HG02973 (cell line): ENCODE results near the gene SUPT6H.
A peak's percentile ranks its signal among the peaks of the same experiment; 100 is the strongest.
"Not testable (repeated sequence)": the region's sequence is repeated elsewhere in the genome, so short reads cannot be mapped to it uniquely, and the experiment has no call there.

Source experiments
- ATAC-seq: cut with Tn5 transposase; IDR thresholded peaks from one replicate; pipeline ENCODE4 v1.9.1; 2021; ENCODE audit warnings: moderate library complexity; ENCODE audit not compliant: unreplicated experiment

SUPT6H gene

GRCh38 chr17:28734712-28735241 lies 72.8 kb downstream of the SUPT6H start:
- no peak for ATAC-seq

- no peak for ATAC-seq
These were observed 73.3 kb downstream of the SUPT6H start for GRCh38 chr17:28735242-28735722.

GRCh38 chr17:28735913-28736769 lies 74.1 kb downstream of the SUPT6H start:
- not testable (repeated sequence) for ATAC-seq

GRCh38 chr17:28737316-28737715 lies 75.3 kb downstream of the SUPT6H start:
- ATAC-seq: no peak

GRCh38 chr17:28737770-28738679 lies 76.0 kb downstream of the SUPT6H start:
- peak; percentile 41 for ATAC-seq

GRCh38 chr17:28738680-28739384 lies 76.8 kb downstream of the SUPT6H start:
- peak; percentile 27 for ATAC-seq

GRCh38 chr17:28740406-28741357 lies 78.7 kb downstream of the SUPT6H start:
- ATAC-seq: no peak

GRCh38 chr17:28741358-28742349 lies 79.6 kb downstream of the SUPT6H start:
- ATAC-seq: no peak

GRCh38 chr17:28743243-28744103 lies 81.5 kb downstream of the SUPT6H start, which contains the start of gene TRAF4:
Gene TRAF4, plus strand, starts transcription at chr17:28744011. Its CDS starts 102 bp downstream, at chr17:28744113.
- peak; percentile 60 for ATAC-seq

- peak; percentile 28 for ATAC-seq
These were observed 82.3 kb downstream of the SUPT6H start for GRCh38 chr17:28744104-28744971.

- ATAC-seq: no peak
These were observed 83.2 kb downstream of the SUPT6H start for GRCh38 chr17:28744972-28745785.

GRCh38 chr17:28745786-28746411 lies 83.9 kb downstream of the SUPT6H start:
- ATAC-seq: no peak

- ATAC-seq: no peak
These were observed 84.6 kb downstream of the SUPT6H start for GRCh38 chr17:28746611-28747050.

GRCh38 chr17:28747051-28747691 lies 85.2 kb downstream of the SUPT6H start:
- no peak for ATAC-seq
